ENCODE results near the gene GH2.
"Not testable (repeated sequence)": the region's sequence is repeated elsewhere in the genome, so short reads cannot be mapped to it uniquely, and the experiment has no call there.

The GH2 gene

DNA sequence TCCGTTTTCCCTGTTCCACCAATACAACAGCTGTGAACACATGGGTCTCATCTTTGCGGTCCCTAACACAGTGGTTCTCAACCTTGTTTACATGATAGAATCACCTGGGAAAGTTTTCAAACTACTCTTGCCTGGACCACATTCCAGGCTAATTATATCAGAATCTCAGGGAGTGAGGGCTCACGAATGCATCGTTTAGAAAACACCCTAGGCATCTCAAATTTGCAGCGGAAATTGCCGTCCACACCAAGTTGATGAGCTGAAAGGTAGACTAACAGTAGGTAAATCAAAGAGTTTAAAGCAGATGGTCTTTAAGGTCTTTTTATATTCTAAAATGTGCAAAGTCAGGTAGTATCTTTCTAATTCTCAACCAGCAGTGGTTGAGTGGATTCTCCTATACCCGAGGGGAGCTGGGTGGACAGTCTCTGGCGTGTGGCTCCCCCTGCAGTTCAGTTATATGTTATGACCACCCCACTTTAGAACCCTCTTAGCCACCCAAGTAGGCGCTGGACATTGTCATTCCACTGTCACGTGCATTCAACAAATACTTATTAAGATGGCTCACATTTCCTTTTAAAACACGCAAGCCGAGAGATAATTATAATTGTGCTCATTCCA is 25.5 kb upstream of the GH2 start:
- peak; percentile 20 for TF ChIP-seq CTCF (IDR thresholded peaks at IDR 0.05; ENCODE audit: poor library complexity, severe bottlenecking)
- not testable (repeated sequence) for H3K36me3 ChIP-seq (ENCODE audit: low read depth); H3K4me3 ChIP-seq (ENCODE audit: severe bottlenecking); H3K9me3 ChIP-seq (ENCODE audit: severe bottlenecking); H3K4me1 ChIP-seq (ENCODE audit: insufficient read depth, poor library complexity, severe bottlenecking); H3K27ac ChIP-seq (ENCODE audit: poor library complexity, severe bottlenecking); H3K27me3 ChIP-seq (ENCODE audit: insufficient read depth, poor library complexity, severe bottlenecking)
- DNase-seq (ENCODE audit: low spot score) (peak; percentile 28), ATAC-seq (ENCODE audit: low read depth) (peak; percentile 57; the same call in 2 of the 3 replicates)

GRCh38 chr17:63904796-63905195 is 23.1 kb upstream of the GH2 start:
- H3K36me3 ChIP-seq (ENCODE audit: low read depth); H3K4me1 ChIP-seq (ENCODE audit: insufficient read depth, poor library complexity, severe bottlenecking); ATAC-seq (ENCODE audit: low read depth); H3K4me3 ChIP-seq (ENCODE audit: severe bottlenecking); H3K27me3 ChIP-seq (ENCODE audit: insufficient read depth, poor library complexity, severe bottlenecking); H3K9me3 ChIP-seq (ENCODE audit: severe bottlenecking); H3K27ac ChIP-seq (ENCODE audit: poor library complexity, severe bottlenecking): not testable (repeated sequence)
- DNase-seq (ENCODE audit: low spot score), result peak; percentile 11

DNA sequence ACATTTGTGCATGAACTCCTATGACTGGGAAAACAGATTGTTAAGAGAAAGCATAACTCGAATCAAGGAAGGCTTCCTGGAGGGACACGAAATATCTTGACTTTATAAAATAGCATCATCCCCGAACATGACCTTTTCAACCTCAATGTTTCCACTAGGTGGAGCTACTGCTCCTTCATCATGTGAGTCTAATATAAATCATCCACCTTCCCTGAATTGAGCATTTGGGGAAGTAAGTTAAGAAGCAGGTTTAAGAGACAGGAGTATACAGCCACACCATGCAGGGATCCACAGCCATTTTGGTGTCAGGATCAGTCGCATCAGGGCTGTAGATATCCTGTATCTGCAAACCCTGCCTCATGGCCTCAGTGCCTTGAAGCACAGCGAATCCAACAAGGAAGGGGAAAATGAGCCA is 22.1 kb upstream of the GH2 start:
- not testable (repeated sequence) for DNase-seq (ENCODE audit: low spot score); H3K36me3 ChIP-seq (ENCODE audit: low read depth); H3K4me1 ChIP-seq (ENCODE audit: insufficient read depth, poor library complexity, severe bottlenecking); H3K4me3 ChIP-seq (ENCODE audit: severe bottlenecking); H3K27me3 ChIP-seq (ENCODE audit: insufficient read depth, poor library complexity, severe bottlenecking); H3K9me3 ChIP-seq (ENCODE audit: severe bottlenecking); H3K27ac ChIP-seq (ENCODE audit: poor library complexity, severe bottlenecking)
- peak; percentile 37 for ATAC-seq (ENCODE audit: low read depth)
- peak; percentile 62 for TF ChIP-seq CTCF (IDR thresholded peaks at IDR 0.05; ENCODE audit: poor library complexity, severe bottlenecking)

GRCh38 chr17:63901971-63902370 is 20.2 kb upstream of the GH2 start:
- H3K27me3 ChIP-seq (ENCODE audit: insufficient read depth, poor library complexity, severe bottlenecking); H3K36me3 ChIP-seq (ENCODE audit: low read depth); ATAC-seq (ENCODE audit: low read depth); H3K9me3 ChIP-seq (ENCODE audit: severe bottlenecking); H3K4me1 ChIP-seq (ENCODE audit: insufficient read depth, poor library complexity, severe bottlenecking); H3K27ac ChIP-seq (ENCODE audit: poor library complexity, severe bottlenecking); H3K4me3 ChIP-seq (ENCODE audit: severe bottlenecking): not testable (repeated sequence)
- DNase-seq (ENCODE audit: low spot score), result peak; percentile 24

DNA sequence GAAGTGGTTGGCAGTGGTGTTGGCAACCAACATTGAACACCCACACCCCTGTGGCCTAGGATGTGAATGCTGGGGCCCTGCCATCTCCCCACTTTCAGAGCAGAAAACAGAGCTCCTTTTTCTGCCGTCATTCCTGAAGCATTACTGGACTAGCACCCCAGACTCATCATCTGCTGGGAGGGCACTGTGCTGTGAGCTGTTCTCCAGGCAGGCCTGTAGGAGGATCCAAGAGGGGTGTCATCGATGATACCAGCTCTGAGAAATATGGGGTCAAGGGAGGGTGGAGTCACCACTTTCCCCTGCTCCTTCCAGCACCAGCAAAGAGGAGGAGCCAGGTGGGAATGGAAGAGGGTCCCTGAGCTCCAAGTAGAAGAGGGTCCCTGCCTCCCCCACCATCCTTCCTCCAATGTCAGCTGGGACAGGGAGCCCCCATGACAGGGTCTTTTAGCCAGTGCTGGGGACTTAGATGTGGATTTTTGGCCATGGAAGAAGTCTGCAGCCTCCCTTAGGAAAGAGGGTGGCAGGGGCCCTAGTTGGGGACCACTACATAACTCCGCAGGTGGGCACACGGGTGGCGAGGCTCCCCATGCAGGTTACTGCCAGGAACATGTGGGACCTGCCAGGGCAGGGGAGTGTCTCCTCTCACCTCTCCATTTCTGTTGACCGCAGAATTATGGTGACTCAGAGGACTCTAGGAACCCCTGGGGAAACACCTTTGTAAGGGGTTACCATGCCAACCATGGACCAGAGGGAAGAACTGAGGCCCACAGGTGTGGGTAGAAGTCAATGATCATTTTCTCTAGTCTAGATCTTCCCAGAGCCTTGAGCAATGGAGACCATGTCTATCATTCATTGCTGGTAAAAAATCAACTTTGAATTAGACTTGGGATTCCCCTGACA is 17.4 kb upstream of the GH2 start:
- H3K27me3 ChIP-seq (ENCODE audit: insufficient read depth, poor library complexity, severe bottlenecking); H3K4me3 ChIP-seq (ENCODE audit: severe bottlenecking); DNase-seq (ENCODE audit: low spot score); H3K9me3 ChIP-seq (ENCODE audit: severe bottlenecking); H3K4me1 ChIP-seq (ENCODE audit: insufficient read depth, poor library complexity, severe bottlenecking); H3K36me3 ChIP-seq (ENCODE audit: low read depth); H3K27ac ChIP-seq (ENCODE audit: poor library complexity, severe bottlenecking): not testable (repeated sequence)
- peak; percentile 71 for ATAC-seq (ENCODE audit: low read depth)

DNA sequence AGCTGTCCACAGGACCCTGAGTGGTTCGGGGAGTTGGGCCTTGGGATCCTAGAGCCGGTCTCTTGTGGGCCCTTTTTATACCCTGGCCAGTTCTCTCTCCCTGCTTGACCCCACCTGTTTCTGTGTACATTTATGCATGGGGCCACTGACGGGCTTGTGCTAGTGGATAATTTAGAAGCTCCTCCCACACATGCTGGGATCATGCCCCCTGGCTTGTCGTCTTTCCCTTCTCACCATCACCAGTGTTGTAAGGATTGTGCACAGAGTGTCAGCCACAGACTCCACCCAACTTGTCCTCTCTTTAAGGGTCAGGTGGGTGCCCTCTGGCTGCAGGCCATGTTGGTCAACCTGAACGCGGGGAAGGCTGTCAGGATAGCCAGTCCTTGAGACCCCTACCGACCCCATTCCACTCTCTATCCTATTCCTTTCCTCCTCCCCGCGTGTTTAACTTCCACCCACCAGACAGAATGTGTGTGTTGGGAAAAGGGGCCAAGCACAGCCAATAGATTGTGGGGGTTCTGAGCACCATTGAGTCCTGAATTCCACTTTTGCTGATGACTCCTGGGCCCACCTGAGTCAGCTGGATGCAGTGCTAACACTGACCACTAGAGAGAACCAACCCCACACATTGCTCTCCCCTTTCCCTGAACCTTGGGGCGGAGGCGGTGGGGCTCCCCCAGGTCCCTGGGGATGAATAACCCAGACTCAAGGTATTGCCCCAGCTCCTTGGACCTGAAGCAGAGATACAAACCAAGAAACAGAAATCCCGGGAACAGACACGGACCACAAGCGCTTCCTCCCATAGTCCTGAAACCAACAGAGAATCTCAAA is 15.0 kb upstream of the GH2 start, which contains the start of gene CSH1:
Gene CSH1, minus strand, starts transcription at position 51 of the 831 bp plus-strand sequence. CDS start 63 bp downstream, outside the sequence.
- ATAC-seq (ENCODE audit: low read depth); H3K9me3 ChIP-seq (ENCODE audit: severe bottlenecking); H3K4me1 ChIP-seq (ENCODE audit: insufficient read depth, poor library complexity, severe bottlenecking); H3K27me3 ChIP-seq (ENCODE audit: insufficient read depth, poor library complexity, severe bottlenecking); H3K4me3 ChIP-seq (ENCODE audit: severe bottlenecking); H3K27ac ChIP-seq (ENCODE audit: poor library complexity, severe bottlenecking); DNase-seq (ENCODE audit: low spot score); H3K36me3 ChIP-seq (ENCODE audit: low read depth): not testable (repeated sequence)

DNA sequence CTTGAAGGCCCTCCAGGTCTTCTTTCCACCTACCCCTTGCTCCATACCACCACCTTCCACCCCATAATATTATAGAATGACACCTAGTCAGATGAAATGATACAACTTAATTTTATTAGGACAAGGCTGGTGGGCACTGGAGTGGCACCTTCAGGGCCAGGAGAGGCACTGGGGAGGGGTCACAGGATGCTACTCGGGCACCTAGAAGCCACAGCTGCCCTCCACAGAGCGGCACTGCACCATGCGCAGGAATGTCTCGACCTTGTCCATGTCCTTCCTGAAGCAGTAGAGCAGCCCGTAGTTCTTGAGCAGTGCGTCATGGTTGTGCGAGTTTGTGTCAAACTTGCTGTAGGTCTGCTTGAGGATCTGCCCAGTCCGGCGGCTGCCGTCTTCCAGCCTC is 13.1 kb upstream of the GH2 start:
- not testable (repeated sequence) for H3K4me3 ChIP-seq (ENCODE audit: severe bottlenecking); ATAC-seq (ENCODE audit: low read depth); DNase-seq (ENCODE audit: low spot score); H3K27ac ChIP-seq (ENCODE audit: poor library complexity, severe bottlenecking); H3K27me3 ChIP-seq (ENCODE audit: insufficient read depth, poor library complexity, severe bottlenecking); H3K4me1 ChIP-seq (ENCODE audit: insufficient read depth, poor library complexity, severe bottlenecking); H3K9me3 ChIP-seq (ENCODE audit: severe bottlenecking); H3K36me3 ChIP-seq (ENCODE audit: low read depth)

- H3K4me3 ChIP-seq (ENCODE audit: severe bottlenecking); DNase-seq (ENCODE audit: low spot score); H3K36me3 ChIP-seq (ENCODE audit: low read depth); H3K9me3 ChIP-seq (ENCODE audit: severe bottlenecking); H3K4me1 ChIP-seq (ENCODE audit: insufficient read depth, poor library complexity, severe bottlenecking); H3K27ac ChIP-seq (ENCODE audit: poor library complexity, severe bottlenecking); ATAC-seq (ENCODE audit: low read depth); H3K27me3 ChIP-seq (ENCODE audit: insufficient read depth, poor library complexity, severe bottlenecking): not testable (repeated sequence)
These were observed 12.3 kb upstream of the GH2 start for GRCh38 chr17:63894021-63894420.

DNA sequence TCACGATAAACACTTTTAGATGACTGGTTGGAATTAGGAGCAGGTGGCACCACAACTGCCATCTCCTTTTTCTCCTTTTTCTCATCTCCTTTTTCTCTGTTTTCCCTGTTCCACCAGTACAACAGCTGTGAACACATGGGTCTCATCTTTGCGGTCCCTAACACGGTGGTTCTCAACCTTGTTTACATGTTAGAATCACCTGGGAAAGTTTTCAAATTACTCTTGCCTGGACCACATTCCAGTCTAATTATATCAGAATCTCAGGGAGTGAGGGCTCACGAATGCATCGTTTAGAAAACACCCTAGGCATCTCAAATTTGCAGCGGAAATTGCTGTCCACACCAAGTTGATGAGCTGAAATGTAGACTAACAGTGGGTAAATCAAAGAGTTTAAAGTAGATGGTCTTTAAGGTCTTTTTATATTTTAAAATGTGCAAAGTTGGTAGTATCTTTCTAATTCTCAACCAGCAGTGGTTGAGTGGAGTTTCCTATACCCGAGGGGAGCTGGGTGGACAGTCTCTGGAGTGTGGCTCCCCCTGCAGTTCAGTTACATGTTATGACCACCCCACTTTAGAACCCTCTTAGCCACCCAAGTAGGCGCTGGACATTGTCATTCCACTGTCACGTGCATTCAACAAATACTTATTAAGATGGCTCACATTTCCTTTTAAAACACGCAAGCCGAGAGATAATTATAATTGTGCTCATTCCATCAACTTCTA is 10.7 kb upstream of the GH2 start:
- ATAC-seq (ENCODE audit: low read depth); DNase-seq (ENCODE audit: low spot score): not testable (repeated sequence)

More for the DNA sequence above, 10.7 kb upstream of the GH2 start:
- H3K4me1 ChIP-seq (ENCODE audit: insufficient read depth, poor library complexity, severe bottlenecking); H3K4me3 ChIP-seq (ENCODE audit: severe bottlenecking); H3K9me3 ChIP-seq (ENCODE audit: severe bottlenecking); H3K27ac ChIP-seq (ENCODE audit: poor library complexity, severe bottlenecking); H3K36me3 ChIP-seq (ENCODE audit: low read depth); H3K27me3 ChIP-seq (ENCODE audit: insufficient read depth, poor library complexity, severe bottlenecking): not testable (repeated sequence)

Measured in RWPE2 (cell line).